ENCODE results near the gene EXOSC5.

- TF ChIP-seq EZH2 (IDR thresholded peaks at IDR 0.05; ENCODE audit: borderline replicate concordance, insufficient read depth, low read depth, low read length, poor library complexity, severe bottlenecking) (no peak), CTCF (IDR thresholded peaks at IDR 0.05) (no peak)
Measured at GRCh38 chr19:41422955-41423354, 25.8 kb upstream of the EXOSC5 start.
